HG03097 (cell line): ENCODE measurements around the gene LEMD3.
"Not testable (repeated sequence)": the region's sequence is repeated elsewhere in the genome, so short reads cannot be mapped to it uniquely, and the experiment has no call there.

Experiments
- ATAC-seq: cut with Tn5 transposase; IDR thresholded peaks from one replicate; pipeline ENCODE4 v1.9.1; 2021; ENCODE audit not compliant: unreplicated experiment, low FRiP score

The LEMD3 gene

GRCh38 chr12:65276916-65277530 is 107.6 kb downstream of the LEMD3 start:
- no peak for ATAC-seq

- no peak for ATAC-seq
Measured at GRCh38 chr12:65277994-65278575, 108.7 kb downstream of the LEMD3 start.

- ATAC-seq: no peak
Measured at GRCh38 chr12:65278576-65279368, 109.4 kb downstream of the LEMD3 start, which contains the start of gene MSRB3. TSS of gene MSRB3 (plus strand) at chr12:65278683. CDS start at chr12:65308580, 29,897 bp downstream.

- no peak for ATAC-seq
Measured at GRCh38 chr12:65279369-65280112, 110.2 kb downstream of the LEMD3 start.

- ATAC-seq: no peak
Measured at GRCh38 chr12:65280306-65280705, 110.9 kb downstream of the LEMD3 start.

GRCh38 chr12:65282840-65283239 is 113.5 kb downstream of the LEMD3 start:
- no peak for ATAC-seq

GRCh38 chr12:65285532-65285931 is 116.1 kb downstream of the LEMD3 start:
- ATAC-seq: not testable (repeated sequence)

GRCh38 chr12:65287426-65287825 is 118.0 kb downstream of the LEMD3 start:
- no peak for ATAC-seq

GRCh38 chr12:65292241-65292640 is 122.9 kb downstream of the LEMD3 start:
- no peak for ATAC-seq

- ATAC-seq: no peak
Measured at GRCh38 chr12:65293735-65294134, 124.4 kb downstream of the LEMD3 start.

- ATAC-seq: no peak
Measured at GRCh38 chr12:65294641-65295262, 125.4 kb downstream of the LEMD3 start.

- no peak for ATAC-seq
Measured at GRCh38 chr12:65296508-65297265, 127.3 kb downstream of the LEMD3 start.
